ENCODE results near the gene GNAI3. TPM values are rescaled to one million over a fixed set of nuclear protein-coding genes. Genes with fewer than 3 reads are reported as not detected.
A peak's percentile ranks its signal among the peaks of the same experiment; 100 is the strongest.

Gene GNAI3
- total and polyA plus RNA-seq, 3 experiments from 2014 or later, result 8.6 to 9.9 (median 9.8) TPM

DNA sequence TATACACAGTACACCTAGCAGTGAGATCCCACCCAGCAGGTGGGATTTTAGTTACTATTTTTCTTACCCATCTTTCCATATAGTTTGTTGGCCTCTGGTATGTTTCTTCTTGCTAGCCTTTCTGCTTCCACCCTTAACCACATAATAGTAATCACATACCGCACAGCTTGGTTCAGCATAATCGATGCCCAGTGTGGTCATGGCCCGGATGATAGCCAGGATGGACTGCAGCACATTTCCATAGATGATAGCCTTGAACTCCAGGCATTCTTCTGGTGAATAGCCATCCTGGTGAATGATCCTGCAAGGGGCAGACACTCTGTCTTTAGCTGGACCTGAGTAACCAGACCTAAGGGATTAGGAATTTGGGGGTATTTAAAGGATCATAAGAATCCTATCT, 61.5 kb downstream of the GNAI3 start:
- Histone ChIP-seq H3K36me3 (ENCODE audit: insufficient read depth, low read length) (no peaks in the 10 kb centered on the region), H3K4me3 (ENCODE audit: low read length) (no peak overlapping the region), H3K27me3 (ENCODE audit: insufficient read depth, low read length, poor library complexity, severe bottlenecking) (no peaks in the 10 kb centered on the region), H3K4me1 (ENCODE audit: insufficient read depth, low read length) (no peaks in the 10 kb centered on the region), H3K27ac (ENCODE audit: low read depth, low read length) (no peak overlapping the region), H3K9me3 (ENCODE audit: low read length) (no peaks in the 10 kb centered on the region)
- no peaks in the 10 kb centered on the region for H3K4me1 Mint-ChIP-seq
- H3K36me3 Mint-ChIP-seq, result no peaks in the 10 kb centered on the region
- no peaks in the 10 kb centered on the region for H3K9me3 Mint-ChIP-seq
- peak overlapping the region in 1 of 8 donors; percentile 9 for H3K27ac Mint-ChIP-seq
- ChIA-PET POLR2A (no interaction called here), CTCF (no interaction called here)
- H3K27me3 Mint-ChIP-seq, result peaks cover 0 to 2% of the 10 kb centered on the region in 2 donors
- no peak for DNase-seq
- no peak overlapping the region for H3K4me3 Mint-ChIP-seq

DNA sequence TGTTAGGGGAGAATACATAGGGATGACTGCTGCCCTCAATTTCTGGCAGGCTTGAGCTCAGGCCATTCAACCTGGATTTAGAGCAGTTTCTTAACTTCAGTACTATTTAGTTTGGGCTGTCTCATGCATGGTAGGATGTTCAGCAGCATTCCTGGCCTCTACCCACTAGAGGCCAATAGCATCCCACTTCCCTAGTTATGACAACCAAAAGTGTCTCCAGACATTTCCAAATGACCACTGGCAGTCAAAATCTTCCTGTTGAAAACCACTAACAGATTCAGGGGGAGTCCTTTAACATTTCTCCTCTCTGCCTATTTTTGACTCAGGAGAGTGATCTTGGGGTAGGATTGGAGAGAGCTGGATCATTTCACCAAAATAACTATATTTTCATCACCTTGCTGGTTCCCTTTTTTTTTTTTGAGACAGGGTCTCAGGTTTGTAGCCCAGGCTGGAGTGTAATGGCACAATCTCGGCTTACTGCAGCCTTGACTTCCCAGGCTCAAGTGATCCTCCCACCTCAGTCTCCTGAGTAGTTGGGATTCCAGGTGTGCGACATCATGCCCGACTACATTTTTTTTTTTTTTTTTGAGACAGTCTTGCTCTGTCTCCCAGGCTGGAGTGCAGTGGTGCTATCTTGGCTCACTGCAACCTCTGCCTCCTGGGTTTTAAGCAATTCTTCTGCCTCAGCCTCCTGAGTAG, 62.3 kb downstream of the GNAI3 start:
- POLR2A ChIA-PET, result no interaction called here
- H3K36me3 ChIP-seq (ENCODE audit: insufficient read depth, low read length), result no peaks in the 10 kb centered on the region
- Mint-ChIP-seq H3K27ac (no peak overlapping the region), H3K9me3 (no peaks in the 10 kb centered on the region), H3K36me3 (no peaks in the 10 kb centered on the region), H3K27me3 (peaks cover under 1 to 2% of the 10 kb centered on the region in 2 donors), H3K4me3 (no peak overlapping the region), H3K4me1 (peaks cover 2% of the 10 kb centered on the region in 3 donors)
- H3K4me3 ChIP-seq (ENCODE audit: low read length), result no peak overlapping the region
- no peaks in the 10 kb centered on the region for H3K27me3 ChIP-seq (ENCODE audit: insufficient read depth, low read length, poor library complexity, severe bottlenecking)
- CTCF ChIA-PET, result interaction anchor here (0.7 kb wide), 1 partner anchor 47 kb away, joined by 3 read pairs; no protein-coding TSS in a partner anchor
- H3K4me1 ChIP-seq (ENCODE audit: insufficient read depth, low read length), result no peaks in the 10 kb centered on the region
- no peaks in the 10 kb centered on the region for H3K9me3 ChIP-seq (ENCODE audit: low read length)
- no peak overlapping the region for H3K27ac ChIP-seq (ENCODE audit: low read depth, low read length)
- DNase-seq, result no peak

GRCh38 chr1:109611308-109611990, 63.0 kb downstream of the GNAI3 start:
- DNase-seq, result no peak
- Histone ChIP-seq H3K27ac (ENCODE audit: low read depth, low read length) (no peak overlapping the region), H3K9me3 (ENCODE audit: low read length) (no peaks in the 10 kb centered on the region), H3K36me3 (ENCODE audit: insufficient read depth, low read length) (no peaks in the 10 kb centered on the region), H3K27me3 (ENCODE audit: insufficient read depth, low read length, poor library complexity, severe bottlenecking) (no peaks in the 10 kb centered on the region), H3K4me1 (ENCODE audit: insufficient read depth, low read length) (peaks cover 6% of the 10 kb centered on the region), H3K4me3 (ENCODE audit: low read length) (no peak overlapping the region)
- Mint-ChIP-seq H3K36me3 (no peaks in the 10 kb centered on the region), H3K4me3 (no peak overlapping the region), H3K27ac (peak overlapping the region in 2 of 8 donors; percentile 44 to 76), H3K4me1 (peaks cover 8 to 9% (median 8%) of the 10 kb centered on the region in 3 donors), H3K27me3 (peaks cover 2 to 3% of the 10 kb centered on the region in 2 donors), H3K9me3 (no peaks in the 10 kb centered on the region)
- ChIA-PET POLR2A (interaction anchor here (0.6 kb wide), 1 partner anchor 143 kb away, joined by 4 read pairs; no protein-coding TSS in a partner anchor), CTCF (interaction anchor here (0.9 to 3.0 kb wide), 2 partner anchors 19 to 53 kb away, joined by 3 to 12 read pairs; no protein-coding TSS in a partner anchor)

DNA sequence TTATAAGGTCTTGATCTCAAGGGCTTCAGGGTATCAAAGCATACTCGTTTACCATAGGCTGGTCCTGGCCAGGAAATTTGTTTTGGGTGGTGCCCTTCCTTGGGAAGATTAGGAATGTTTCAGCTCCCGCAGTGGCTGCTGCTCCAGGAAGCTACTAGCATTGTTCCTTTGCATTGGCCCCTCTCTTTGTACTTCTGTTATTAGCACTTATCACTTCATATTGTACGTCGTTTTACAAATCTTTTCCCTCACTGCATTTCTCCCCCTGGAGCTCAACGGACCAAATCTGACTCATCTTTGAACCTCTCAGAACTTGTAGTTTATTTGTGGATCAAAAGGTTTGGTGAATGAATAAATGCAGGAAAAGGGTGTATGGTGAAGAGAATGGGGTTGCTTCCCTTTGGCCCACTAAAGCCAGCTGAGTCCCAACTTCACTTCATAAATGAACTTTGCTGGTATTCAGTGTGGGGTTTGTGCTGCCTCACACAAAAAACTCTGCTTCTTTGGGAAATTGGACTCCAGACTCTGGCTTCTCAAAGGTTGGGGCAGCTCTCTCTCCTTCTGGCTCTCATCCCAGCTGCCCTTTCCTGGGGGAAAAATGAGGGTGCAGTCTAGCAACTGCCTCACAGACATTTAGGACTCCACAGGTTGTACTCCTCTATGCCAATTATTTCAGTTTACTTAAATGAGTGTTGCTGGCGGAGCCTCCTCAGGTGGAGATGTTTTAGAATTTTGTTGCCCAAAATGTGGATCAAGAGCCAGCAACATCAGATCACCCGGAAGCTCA, 65.1 kb downstream of the GNAI3 start:
- CTCF ChIA-PET, result interaction anchor here (0.7 to 3.0 kb wide), 4 partner anchors 13 to 81 kb away, joined by 3 to 12 read pairs (median 6); no protein-coding TSS in a partner anchor
- Mint-ChIP-seq H3K9me3 (no peaks in the 10 kb centered on the region), H3K27ac (peak overlapping the region in 1 of 8 donors; percentile 25), H3K4me3 (no peak overlapping the region), H3K4me1 (peaks cover 20 to 23% (median 21%) of the 10 kb centered on the region in 3 donors), H3K36me3 (no peaks in the 10 kb centered on the region), H3K27me3 (peaks cover 2 to 3% of the 10 kb centered on the region in 2 donors)
- H3K27me3 ChIP-seq (ENCODE audit: insufficient read depth, low read length, poor library complexity, severe bottlenecking), result no peaks in the 10 kb centered on the region
- no peaks in the 10 kb centered on the region for H3K36me3 ChIP-seq (ENCODE audit: insufficient read depth, low read length)
- H3K27ac ChIP-seq (ENCODE audit: low read depth, low read length), result no peak overlapping the region
- H3K9me3 ChIP-seq (ENCODE audit: low read length), result no peaks in the 10 kb centered on the region
- DNase-seq, result no peak
- peaks cover 8% of the 10 kb centered on the region for H3K4me1 ChIP-seq (ENCODE audit: insufficient read depth, low read length)
- H3K4me3 ChIP-seq (ENCODE audit: low read length), result no peak overlapping the region
- POLR2A ChIA-PET, result no interaction called here

- CTCF ChIA-PET, result interaction anchor here (1.3 to 1.6 kb wide), 3 partner anchors 10 to 25 kb away, joined by 3 to 4 read pairs (median 3); no protein-coding TSS in a partner anchor
- no peaks in the 10 kb centered on the region for H3K9me3 Mint-ChIP-seq
- peaks cover 35 to 39% (median 35%) of the 10 kb centered on the region in 3 donors for H3K4me1 Mint-ChIP-seq
- H3K4me3 Mint-ChIP-seq, result peak overlapping the region in 3 of 7 donors; percentile 6 to 69 (median 56)
- Histone ChIP-seq H3K4me3 (ENCODE audit: low read length) (no peak overlapping the region), H3K27ac (ENCODE audit: low read depth, low read length) (no peak overlapping the region), H3K27me3 (ENCODE audit: insufficient read depth, low read length, poor library complexity, severe bottlenecking) (no peaks in the 10 kb centered on the region), H3K36me3 (ENCODE audit: insufficient read depth, low read length) (no peaks in the 10 kb centered on the region), H3K9me3 (ENCODE audit: low read length) (no peaks in the 10 kb centered on the region), H3K4me1 (ENCODE audit: insufficient read depth, low read length) (peaks cover 23% of the 10 kb centered on the region)
- H3K27ac Mint-ChIP-seq, result peak overlapping the region in 7 of 8 donors; percentile 27 to 94 (median 89)
- peaks cover 0 to 8% (median 0%) of the 10 kb centered on the region in 3 donors for H3K36me3 Mint-ChIP-seq
- DNase-seq, result peak in 3 of 5 donors; percentile 25 to 40 (median 32)
- peaks cover 2 to 3% of the 10 kb centered on the region in 2 donors for H3K27me3 Mint-ChIP-seq
- POLR2A ChIA-PET, result no interaction called here
Measured at GRCh38 chr1:109615879-109616278, 67.5 kb downstream of the GNAI3 start.

- Mint-ChIP-seq H3K27me3 (peaks cover 2 to 3% of the 10 kb centered on the region in 2 donors), H3K4me1 (peaks cover 36 to 44% (median 38%) of the 10 kb centered on the region in 3 donors), H3K27ac (peak overlapping the region in 7 of 8 donors; percentile 1 to 92 (median 86)), H3K9me3 (no peaks in the 10 kb centered on the region), H3K36me3 (peaks cover 0 to 8% (median 0%) of the 10 kb centered on the region in 3 donors), H3K4me3 (peak overlapping the region in 2 of 7 donors; percentile 9 to 69)
- H3K36me3 ChIP-seq (ENCODE audit: insufficient read depth, low read length), result no peaks in the 10 kb centered on the region
- ChIA-PET POLR2A (interaction anchor here (1.1 kb wide), 1 partner anchor 68 kb away, joined by 5 read pairs; the partner anchor contains the start of gene GNAI3), CTCF (interaction anchor here (1.3 to 1.6 kb wide), 4 partner anchors 11 to 70 kb away, joined by 3 to 5 read pairs (median 4); no protein-coding TSS in a partner anchor)
- H3K27me3 ChIP-seq (ENCODE audit: insufficient read depth, low read length, poor library complexity, severe bottlenecking), result no peaks in the 10 kb centered on the region
- H3K9me3 ChIP-seq (ENCODE audit: low read length), result no peaks in the 10 kb centered on the region
- H3K4me1 ChIP-seq (ENCODE audit: insufficient read depth, low read length), result peaks cover 24% of the 10 kb centered on the region
- DNase-seq, result no peak
- H3K27ac ChIP-seq (ENCODE audit: low read depth, low read length), result no peak overlapping the region
- no peak overlapping the region for H3K4me3 ChIP-seq (ENCODE audit: low read length)
Measured at GRCh38 chr1:109616391-109616790, 68.0 kb downstream of the GNAI3 start.

GRCh38 chr1:109617291-109617801, 68.9 kb downstream of the GNAI3 start:
- POLR2A ChIA-PET, result interaction anchor here (1.1 kb wide), 1 partner anchor 69 kb away, joined by 5 read pairs; the partner anchor contains the start of gene GNAI3
- Mint-ChIP-seq H3K27me3 (peaks cover 2 to 3% of the 10 kb centered on the region in 2 donors), H3K9me3 (no peaks in the 10 kb centered on the region), H3K36me3 (peaks cover 0 to 8% (median 0%) of the 10 kb centered on the region in 3 donors), H3K4me1 (peaks cover 46 to 54% (median 48%) of the 10 kb centered on the region in 3 donors), H3K4me3 (peak overlapping the region in 2 of 7 donors; percentile 20 to 69), H3K27ac (peak overlapping the region; percentile 4 to 92 (median 88))
- DNase-seq, result no peak
- CTCF ChIA-PET, result interaction anchor here (1.1 to 1.4 kb wide), 3 partner anchors 23 to 71 kb away, joined by 3 to 5 read pairs (median 4); no protein-coding TSS in a partner anchor
- H3K36me3 ChIP-seq (ENCODE audit: insufficient read depth, low read length), result no peaks in the 10 kb centered on the region
- H3K4me1 ChIP-seq (ENCODE audit: insufficient read depth, low read length), result peaks cover 33% of the 10 kb centered on the region
- no peaks in the 10 kb centered on the region for H3K27me3 ChIP-seq (ENCODE audit: insufficient read depth, low read length, poor library complexity, severe bottlenecking)
- H3K4me3 ChIP-seq (ENCODE audit: low read length), result no peak overlapping the region
- H3K9me3 ChIP-seq (ENCODE audit: low read length), result no peaks in the 10 kb centered on the region
- no peak overlapping the region for H3K27ac ChIP-seq (ENCODE audit: low read depth, low read length)
